Measurements from ENCODE around the gene HOXD9. TPM values are rescaled to one million over a fixed set of nuclear protein-coding genes. Genes with fewer than 3 reads are reported as not detected.

The HOXD9 gene
- total RNA-seq, 1 experiment from 2014 or later, result not detected

DNA sequence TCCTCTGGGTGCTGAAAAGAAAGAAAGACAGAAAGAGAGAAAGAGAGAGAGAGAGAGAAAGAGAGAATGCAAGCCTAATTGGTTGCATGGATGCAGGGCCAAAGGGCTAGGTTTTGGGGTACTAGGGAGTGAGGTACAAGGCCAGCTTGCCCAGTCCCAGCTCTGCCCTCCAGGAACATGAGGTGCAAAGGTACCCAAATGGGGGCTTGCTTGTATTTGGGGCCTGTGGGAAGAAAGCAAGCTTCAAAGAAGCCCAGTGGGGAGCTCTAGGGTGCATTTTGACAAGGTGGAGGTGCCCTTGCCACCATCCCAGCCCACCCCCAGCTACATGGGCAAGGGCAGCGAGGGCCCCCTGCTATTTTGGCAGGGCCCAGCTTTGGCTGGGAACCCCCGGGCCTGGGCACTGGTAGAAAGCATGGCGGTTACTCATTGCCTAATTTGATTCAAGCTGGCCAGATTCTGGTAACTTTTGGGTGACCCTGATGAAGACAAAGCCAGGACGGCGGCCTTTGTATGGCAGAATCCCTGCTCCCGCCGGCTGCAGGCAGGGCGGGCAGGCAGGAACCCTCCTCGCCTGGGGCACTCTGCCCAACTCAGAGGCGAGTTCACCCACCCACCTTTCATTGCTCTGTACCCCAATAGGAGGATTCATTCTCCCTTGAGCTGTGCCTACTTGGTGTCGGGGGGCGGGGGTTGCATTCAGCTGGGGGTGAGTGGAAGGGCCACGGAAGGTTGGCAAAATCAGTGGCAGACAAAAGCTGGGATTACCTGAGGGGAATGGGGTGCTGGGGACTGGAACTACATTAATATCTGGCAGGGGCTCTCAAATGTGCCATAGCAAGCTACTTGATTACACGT is 28.3 kb downstream of the HOXD9 start:
- no peaks in the 10 kb centered on the region for H3K36me3 Mint-ChIP-seq (ENCODE audit: insufficient read depth, unreplicated experiment)
- TF ChIP-seq, protein P1, sequence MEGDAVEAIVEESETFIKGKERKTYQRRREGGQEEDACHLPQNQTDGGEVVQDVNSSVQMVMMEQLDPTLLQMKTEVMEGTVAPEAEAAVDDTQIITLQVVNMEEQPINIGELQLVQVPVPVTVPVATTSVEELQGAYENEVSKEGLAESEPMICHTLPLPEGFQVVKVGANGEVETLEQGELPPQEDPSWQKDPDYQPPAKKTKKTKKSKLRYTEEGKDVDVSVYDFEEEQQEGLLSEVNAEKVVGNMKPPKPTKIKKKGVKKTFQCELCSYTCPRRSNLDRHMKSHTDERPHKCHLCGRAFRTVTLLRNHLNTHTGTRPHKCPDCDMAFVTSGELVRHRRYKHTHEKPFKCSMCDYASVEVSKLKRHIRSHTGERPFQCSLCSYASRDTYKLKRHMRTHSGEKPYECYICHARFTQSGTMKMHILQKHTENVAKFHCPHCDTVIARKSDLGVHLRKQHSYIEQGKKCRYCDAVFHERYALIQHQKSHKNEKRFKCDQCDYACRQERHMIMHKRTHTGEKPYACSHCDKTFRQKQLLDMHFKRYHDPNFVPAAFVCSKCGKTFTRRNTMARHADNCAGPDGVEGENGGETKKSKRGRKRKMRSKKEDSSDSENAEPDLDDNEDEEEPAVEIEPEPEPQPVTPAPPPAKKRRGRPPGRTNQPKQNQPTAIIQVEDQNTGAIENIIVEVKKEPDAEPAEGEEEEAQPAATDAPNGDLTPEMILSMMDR (IDR thresholded peaks at IDR 0.05; ENCODE audit: insufficient read depth in 1 of 2, low read depth in 1 of 2, low read length in 1 of 2, severe bottlenecking in 1 of 2, unreplicated experiment in 1 of 2), result no peak
- H3K36me3 ChIP-seq (ENCODE audit: control insufficient read depth, insufficient read depth, low read length), result no peaks in the 10 kb centered on the region
- ChIA-PET CTCF (no interaction called here), POLR2A (no interaction called here)
- peaks cover 10% of the 10 kb centered on the region for H3K27me3 Mint-ChIP-seq (ENCODE audit: insufficient read depth, unreplicated experiment)
- DNase-seq, result no peak
- H3K4me3 ChIP-seq (ENCODE audit: low read depth, low read length), result no peak overlapping the region
- intact Hi-C loops (cut with micrococcal nuclease; ENCODE audit: unreplicated experiment), result no loop called here
- H3K4me1 ChIP-seq, result no peaks in the 10 kb centered on the region
- no TSS peak for BruUV-seq (replicated peaks)
- H3K4me3 Mint-ChIP-seq (ENCODE audit: unreplicated experiment), result no peak overlapping the region
- no peaks in the 10 kb centered on the region; the same call in 1 of the 2 replicates for H3K27me3 ChIP-seq (replicated peaks; ENCODE audit: control insufficient read depth, insufficient read depth, low read length)
- no peaks in the 10 kb centered on the region for H3K4me1 Mint-ChIP-seq (ENCODE audit: low read depth, unreplicated experiment)
- H3K27ac Mint-ChIP-seq (ENCODE audit: unreplicated experiment), result no peak overlapping the region
- H3K9me3 ChIP-seq, result no peaks in the 10 kb centered on the region
- H3K9me3 Mint-ChIP-seq (ENCODE audit: unreplicated experiment), result no peaks in the 10 kb centered on the region

DNA sequence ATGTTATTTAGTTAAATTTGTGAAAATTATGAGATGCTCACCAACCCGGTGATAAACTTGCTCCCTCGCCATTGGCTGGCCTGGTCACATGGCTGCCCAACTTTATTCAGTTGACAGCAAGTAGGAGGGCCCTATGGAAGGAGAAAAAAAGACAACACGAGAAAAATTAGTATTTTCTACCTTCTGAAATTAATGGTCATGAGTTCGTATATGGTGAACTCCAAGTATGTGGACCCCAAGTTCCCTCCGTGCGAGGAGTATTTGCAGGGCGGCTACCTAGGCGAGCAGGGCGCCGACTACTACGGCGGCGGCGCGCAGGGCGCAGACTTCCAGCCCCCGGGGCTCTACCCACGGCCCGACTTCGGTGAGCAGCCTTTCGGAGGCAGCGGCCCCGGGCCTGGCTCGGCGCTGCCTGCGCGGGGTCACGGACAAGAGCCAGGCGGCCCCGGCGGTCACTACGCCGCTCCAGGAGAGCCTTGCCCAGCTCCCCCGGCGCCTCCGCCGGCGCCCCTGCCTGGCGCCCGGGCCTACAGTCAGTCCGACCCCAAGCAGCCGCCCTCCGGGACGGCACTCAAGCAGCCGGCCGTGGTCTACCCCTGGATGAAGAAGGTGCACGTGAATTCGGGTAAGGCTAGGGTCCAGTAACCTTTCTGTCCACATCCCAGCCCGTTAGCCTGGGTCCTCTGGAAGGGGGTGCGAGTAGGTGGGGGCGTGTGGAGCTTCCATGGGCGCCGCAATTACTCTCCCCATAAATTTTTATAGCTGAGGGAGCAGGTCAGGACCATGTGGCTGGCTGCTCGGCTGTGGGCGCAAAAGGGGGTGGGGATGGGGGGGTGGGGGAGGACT is 29.1 kb downstream of the HOXD9 start, which contains the start of gene HOXD4:
TSS of gene HOXD4 (plus strand) at position 109 of the 846 bp plus-strand sequence. CDS start at position 193, 84 bp downstream.
- no peaks in the 10 kb centered on the region for H3K4me1 ChIP-seq
- POLR2A ChIA-PET, result no interaction called here
- no TSS peak for BruUV-seq (replicated peaks)
- CTCF ChIA-PET, result no interaction called here
- TF ChIP-seq, protein P1 (IDR thresholded peaks at IDR 0.05; ENCODE audit: insufficient read depth in 1 of 2, low read depth in 1 of 2, low read length in 1 of 2, severe bottlenecking in 1 of 2, unreplicated experiment in 1 of 2), result no peak
- intact Hi-C loops (cut with micrococcal nuclease; ENCODE audit: unreplicated experiment), result no loop called here
- H3K27ac Mint-ChIP-seq (ENCODE audit: unreplicated experiment), result no peak within 1 kb of the TSS
- H3K4me3 Mint-ChIP-seq (ENCODE audit: unreplicated experiment), result no peak within 1 kb of the TSS
- no peaks in the 10 kb centered on the region for H3K4me1 Mint-ChIP-seq (ENCODE audit: low read depth, unreplicated experiment)
- no peaks in the 10 kb centered on the region for H3K36me3 ChIP-seq (ENCODE audit: control insufficient read depth, insufficient read depth, low read length)
- no peaks in the 10 kb centered on the region for H3K9me3 ChIP-seq
- DNase-seq, result no peak
- H3K27me3 Mint-ChIP-seq (ENCODE audit: insufficient read depth, unreplicated experiment), result peaks cover 12% of the 10 kb centered on the region
- H3K9me3 Mint-ChIP-seq (ENCODE audit: unreplicated experiment), result no peaks in the 10 kb centered on the region
- no peaks in the 10 kb centered on the region for H3K36me3 Mint-ChIP-seq (ENCODE audit: insufficient read depth, unreplicated experiment)
- H3K27me3 ChIP-seq (replicated peaks; ENCODE audit: control insufficient read depth, insufficient read depth, low read length), result no peaks in the 10 kb centered on the region; the same call in 1 of the 2 replicates
- H3K4me3 ChIP-seq (ENCODE audit: low read depth, low read length), result no peak within 1 kb of the TSS

DNA sequence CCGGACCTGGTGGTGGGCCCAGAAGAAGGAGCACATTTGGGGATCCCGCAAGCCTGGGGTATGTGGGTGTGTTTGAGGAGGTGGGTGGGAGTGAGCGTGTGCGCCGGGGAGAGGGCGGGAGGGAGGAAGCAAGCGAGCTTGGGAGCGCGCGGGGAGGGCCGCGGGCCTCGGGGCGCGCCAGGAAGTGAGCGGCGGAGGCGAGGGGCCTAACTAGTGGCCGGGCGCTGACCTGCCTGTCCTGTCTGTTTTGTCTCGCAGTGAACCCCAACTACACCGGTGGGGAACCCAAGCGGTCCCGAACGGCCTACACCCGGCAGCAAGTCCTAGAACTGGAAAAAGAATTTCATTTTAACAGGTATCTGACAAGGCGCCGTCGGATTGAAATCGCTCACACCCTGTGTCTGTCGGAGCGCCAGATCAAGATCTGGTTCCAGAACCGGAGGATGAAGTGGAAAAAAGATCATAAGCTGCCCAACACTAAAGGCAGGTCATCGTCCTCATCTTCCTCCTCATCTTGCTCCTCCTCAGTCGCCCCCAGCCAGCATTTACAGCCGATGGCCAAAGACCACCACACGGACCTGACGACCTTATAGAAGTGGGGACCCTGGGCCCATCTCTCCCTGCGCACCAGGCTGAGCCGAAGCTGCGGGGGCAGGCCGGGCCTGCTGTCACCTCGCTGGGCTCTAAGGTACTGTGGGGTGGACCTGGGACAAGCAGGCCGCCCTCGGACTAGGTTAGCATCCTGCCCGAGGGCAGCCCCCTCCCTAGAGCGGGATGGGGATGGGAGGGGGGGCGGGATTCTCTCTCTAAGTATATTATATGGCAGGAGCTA is 30.0 kb downstream of the HOXD9 start:
- H3K27me3 ChIP-seq (replicated peaks; ENCODE audit: control insufficient read depth, insufficient read depth, low read length), result no peaks in the 10 kb centered on the region; the same call in 1 of the 2 replicates
- CTCF ChIA-PET, result no interaction called here
- POLR2A ChIA-PET, result no interaction called here
- Mint-ChIP-seq H3K27ac (ENCODE audit: unreplicated experiment) (no peak overlapping the region), H3K9me3 (ENCODE audit: unreplicated experiment) (no peaks in the 10 kb centered on the region), H3K36me3 (ENCODE audit: insufficient read depth, unreplicated experiment) (no peaks in the 10 kb centered on the region), H3K4me3 (ENCODE audit: unreplicated experiment) (no peak overlapping the region), H3K4me1 (ENCODE audit: low read depth, unreplicated experiment) (no peaks in the 10 kb centered on the region), H3K27me3 (ENCODE audit: insufficient read depth, unreplicated experiment) (peaks cover 16% of the 10 kb centered on the region)
- no peaks in the 10 kb centered on the region for H3K9me3 ChIP-seq
- H3K36me3 ChIP-seq (ENCODE audit: control insufficient read depth, insufficient read depth, low read length), result no peaks in the 10 kb centered on the region
- no peaks in the 10 kb centered on the region for H3K4me1 ChIP-seq
- TF ChIP-seq, protein P1 (IDR thresholded peaks at IDR 0.05; ENCODE audit: insufficient read depth in 1 of 2, low read depth in 1 of 2, low read length in 1 of 2, severe bottlenecking in 1 of 2, unreplicated experiment in 1 of 2), result no peak
- H3K4me3 ChIP-seq (ENCODE audit: low read depth, low read length), result no peak overlapping the region
- intact Hi-C loops (cut with micrococcal nuclease; ENCODE audit: unreplicated experiment), result no loop called here
- DNase-seq, result no peak
- no TSS peak for BruUV-seq (replicated peaks)

All from Caco-2 (cell line).